ENCODE data around the gene COL11A2.

Gene COL11A2

DNA sequence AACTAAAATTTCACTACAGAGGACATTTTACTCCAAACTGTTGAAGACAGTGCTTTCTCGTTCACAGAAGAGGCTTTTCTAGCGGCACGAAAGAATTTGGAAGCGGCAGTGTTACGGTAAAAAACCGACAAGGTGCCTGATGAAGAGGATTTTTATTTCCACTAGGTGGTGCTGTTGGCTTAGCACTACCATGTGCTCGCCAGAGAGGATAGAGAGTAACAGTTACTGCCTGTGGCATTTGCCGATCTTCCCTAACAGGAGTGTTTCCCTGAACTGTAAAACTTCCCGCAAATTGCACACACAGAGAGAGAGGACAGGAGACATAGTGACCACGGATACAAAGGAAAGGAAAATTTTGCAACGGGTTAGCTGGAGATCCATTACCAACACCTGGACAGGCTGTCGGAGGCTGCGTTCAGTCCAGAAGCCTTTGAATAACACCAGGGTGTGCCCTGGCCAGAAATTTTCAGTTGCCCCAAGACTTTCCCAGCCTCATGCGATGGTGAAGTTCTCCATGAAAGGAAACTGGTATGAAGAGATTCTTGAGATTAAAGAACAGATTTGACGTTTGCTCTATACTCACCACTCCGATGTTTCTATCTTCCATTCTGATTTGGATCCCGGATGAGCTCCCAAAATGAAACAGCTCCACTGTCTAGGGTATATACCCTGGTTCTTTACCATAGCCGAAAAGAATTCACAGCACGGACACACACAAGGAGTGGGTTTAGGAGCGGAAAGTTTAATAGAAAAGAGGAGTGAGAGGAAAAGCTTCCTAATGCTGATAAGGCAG lies 68.3 kb downstream of the COL11A2 start:
- ATAC-seq: 0 out of 3 replicates have a peak, but pooled peaks have one; percentile 42
- TF ChIP-seq OSR1 (CRISPR knock-in tag; IDR thresholded peaks at IDR 0.05) (no peak), ZNF8 (CRISPR knock-in tag; IDR thresholded peaks at IDR 0.05) (no peak), SNAI2 (CRISPR knock-in tag; IDR thresholded peaks at IDR 0.05) (no peak), ZC3H10 (CRISPR knock-in tag; IDR thresholded peaks at IDR 0.05) (no peak), CSDC2 (CRISPR knock-in tag; IDR thresholded peaks at IDR 0.05) (no peak), ISL1 (CRISPR knock-in tag; IDR thresholded peaks at IDR 0.05) (no peak), TOX (CRISPR knock-in tag; IDR thresholded peaks at IDR 0.05; ENCODE audit: borderline replicate concordance) (no peak), RARB (CRISPR knock-in tag; IDR thresholded peaks at IDR 0.05) (no peak), ZFP30 (CRISPR knock-in tag; IDR thresholded peaks at IDR 0.05) (no peak), TCF4 (CRISPR knock-in tag; IDR thresholded peaks at IDR 0.05; ENCODE audit: borderline replicate concordance) (no peak), PPARA (CRISPR knock-in tag; IDR thresholded peaks at IDR 0.05; ENCODE audit: borderline replicate concordance) (no peak), ESRRG (CRISPR knock-in tag; IDR thresholded peaks at IDR 0.05) (no peak)
- TF ChIP-seq, protein P1, sequence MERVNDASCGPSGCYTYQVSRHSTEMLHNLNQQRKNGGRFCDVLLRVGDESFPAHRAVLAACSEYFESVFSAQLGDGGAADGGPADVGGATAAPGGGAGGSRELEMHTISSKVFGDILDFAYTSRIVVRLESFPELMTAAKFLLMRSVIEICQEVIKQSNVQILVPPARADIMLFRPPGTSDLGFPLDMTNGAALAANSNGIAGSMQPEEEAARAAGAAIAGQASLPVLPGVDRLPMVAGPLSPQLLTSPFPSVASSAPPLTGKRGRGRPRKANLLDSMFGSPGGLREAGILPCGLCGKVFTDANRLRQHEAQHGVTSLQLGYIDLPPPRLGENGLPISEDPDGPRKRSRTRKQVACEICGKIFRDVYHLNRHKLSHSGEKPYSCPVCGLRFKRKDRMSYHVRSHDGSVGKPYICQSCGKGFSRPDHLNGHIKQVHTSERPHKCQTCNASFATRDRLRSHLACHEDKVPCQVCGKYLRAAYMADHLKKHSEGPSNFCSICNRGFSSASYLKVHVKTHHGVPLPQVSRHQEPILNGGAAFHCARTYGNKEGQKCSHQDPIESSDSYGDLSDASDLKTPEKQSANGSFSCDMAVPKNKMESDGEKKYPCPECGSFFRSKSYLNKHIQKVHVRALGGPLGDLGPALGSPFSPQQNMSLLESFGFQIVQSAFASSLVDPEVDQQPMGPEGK (CRISPR knock-in tag; IDR thresholded peaks at IDR 0.05; ENCODE audit: borderline replicate concordance): no peak
- TF ChIP-seq, protein P2, sequence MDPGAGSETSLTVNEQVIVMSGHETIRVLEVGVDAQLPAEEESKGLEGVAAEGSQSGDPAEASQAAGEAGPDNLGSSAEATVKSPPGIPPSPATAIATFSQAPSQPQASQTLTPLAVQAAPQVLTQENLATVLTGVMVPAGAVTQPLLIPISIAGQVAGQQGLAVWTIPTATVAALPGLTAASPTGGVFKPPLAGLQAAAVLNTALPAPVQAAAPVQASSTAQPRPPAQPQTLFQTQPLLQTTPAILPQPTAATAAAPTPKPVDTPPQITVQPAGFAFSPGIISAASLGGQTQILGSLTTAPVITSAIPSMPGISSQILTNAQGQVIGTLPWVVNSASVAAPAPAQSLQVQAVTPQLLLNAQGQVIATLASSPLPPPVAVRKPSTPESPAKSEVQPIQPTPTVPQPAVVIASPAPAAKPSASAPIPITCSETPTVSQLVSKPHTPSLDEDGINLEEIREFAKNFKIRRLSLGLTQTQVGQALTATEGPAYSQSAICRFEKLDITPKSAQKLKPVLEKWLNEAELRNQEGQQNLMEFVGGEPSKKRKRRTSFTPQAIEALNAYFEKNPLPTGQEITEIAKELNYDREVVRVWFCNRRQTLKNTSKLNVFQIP (CRISPR knock-in tag; IDR thresholded peaks at IDR 0.05; ENCODE audit: borderline replicate concordance, low read depth): no peak
- TF ChIP-seq, protein P3, sequence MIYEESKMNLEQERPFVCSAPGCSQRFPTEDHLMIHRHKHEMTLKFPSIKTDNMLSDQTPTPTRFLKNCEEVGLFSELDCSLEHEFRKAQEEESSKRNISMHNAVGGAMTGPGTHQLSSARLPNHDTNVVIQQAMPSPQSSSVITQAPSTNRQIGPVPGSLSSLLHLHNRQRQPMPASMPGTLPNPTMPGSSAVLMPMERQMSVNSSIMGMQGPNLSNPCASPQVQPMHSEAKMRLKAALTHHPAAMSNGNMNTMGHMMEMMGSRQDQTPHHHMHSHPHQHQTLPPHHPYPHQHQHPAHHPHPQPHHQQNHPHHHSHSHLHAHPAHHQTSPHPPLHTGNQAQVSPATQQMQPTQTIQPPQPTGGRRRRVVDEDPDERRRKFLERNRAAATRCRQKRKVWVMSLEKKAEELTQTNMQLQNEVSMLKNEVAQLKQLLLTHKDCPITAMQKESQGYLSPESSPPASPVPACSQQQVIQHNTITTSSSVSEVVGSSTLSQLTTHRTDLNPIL (CRISPR knock-in tag; IDR thresholded peaks at IDR 0.05; ENCODE audit: low read depth): no peak
- TF ChIP-seq, protein P4, sequence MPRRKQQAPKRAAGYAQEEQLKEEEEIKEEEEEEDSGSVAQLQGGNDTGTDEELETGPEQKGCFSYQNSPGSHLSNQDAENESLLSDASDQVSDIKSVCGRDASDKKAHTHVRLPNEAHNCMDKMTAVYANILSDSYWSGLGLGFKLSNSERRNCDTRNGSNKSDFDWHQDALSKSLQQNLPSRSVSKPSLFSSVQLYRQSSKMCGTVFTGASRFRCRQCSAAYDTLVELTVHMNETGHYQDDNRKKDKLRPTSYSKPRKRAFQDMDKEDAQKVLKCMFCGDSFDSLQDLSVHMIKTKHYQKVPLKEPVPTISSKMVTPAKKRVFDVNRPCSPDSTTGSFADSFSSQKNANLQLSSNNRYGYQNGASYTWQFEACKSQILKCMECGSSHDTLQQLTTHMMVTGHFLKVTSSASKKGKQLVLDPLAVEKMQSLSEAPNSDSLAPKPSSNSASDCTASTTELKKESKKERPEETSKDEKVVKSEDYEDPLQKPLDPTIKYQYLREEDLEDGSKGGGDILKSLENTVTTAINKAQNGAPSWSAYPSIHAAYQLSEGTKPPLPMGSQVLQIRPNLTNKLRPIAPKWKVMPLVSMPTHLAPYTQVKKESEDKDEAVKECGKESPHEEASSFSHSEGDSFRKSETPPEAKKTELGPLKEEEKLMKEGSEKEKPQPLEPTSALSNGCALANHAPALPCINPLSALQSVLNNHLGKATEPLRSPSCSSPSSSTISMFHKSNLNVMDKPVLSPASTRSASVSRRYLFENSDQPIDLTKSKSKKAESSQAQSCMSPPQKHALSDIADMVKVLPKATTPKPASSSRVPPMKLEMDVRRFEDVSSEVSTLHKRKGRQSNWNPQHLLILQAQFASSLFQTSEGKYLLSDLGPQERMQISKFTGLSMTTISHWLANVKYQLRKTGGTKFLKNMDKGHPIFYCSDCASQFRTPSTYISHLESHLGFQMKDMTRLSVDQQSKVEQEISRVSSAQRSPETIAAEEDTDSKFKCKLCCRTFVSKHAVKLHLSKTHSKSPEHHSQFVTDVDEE (CRISPR knock-in tag; IDR thresholded peaks at IDR 0.05): no peak

DNA sequence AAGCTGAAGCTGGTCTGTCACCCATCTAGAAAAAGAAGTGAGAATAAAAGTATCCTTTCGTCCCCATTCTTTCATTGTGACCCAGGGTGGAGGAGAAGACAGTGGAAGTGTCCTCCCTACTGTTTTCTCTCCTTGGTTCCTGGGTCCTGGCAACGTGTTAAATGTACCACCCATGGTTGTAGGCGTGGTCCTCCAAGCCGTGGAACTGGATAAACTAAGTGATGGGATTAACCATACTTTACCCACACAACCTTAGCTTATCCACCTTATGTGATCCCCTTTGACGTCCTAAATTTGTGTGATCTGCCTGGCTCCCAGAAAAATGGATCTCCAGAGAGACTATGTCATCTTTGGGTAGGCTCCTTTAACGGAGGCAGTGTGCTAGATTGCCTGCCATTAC lies 69.1 kb downstream of the COL11A2 start:
- ATAC-seq: no peak
- TF ChIP-seq TCF4 (CRISPR knock-in tag; IDR thresholded peaks at IDR 0.05; ENCODE audit: borderline replicate concordance): no peak
- no peak for TF ChIP-seq ZNF8 (CRISPR knock-in tag; IDR thresholded peaks at IDR 0.05)
- TF ChIP-seq ZNF70 (CRISPR knock-in tag; IDR thresholded peaks at IDR 0.05): no peak
- TF ChIP-seq, protein P2 (CRISPR knock-in tag; IDR thresholded peaks at IDR 0.05; ENCODE audit: borderline replicate concordance, low read depth): no peak
- no peak for TF ChIP-seq OSR1 (CRISPR knock-in tag; IDR thresholded peaks at IDR 0.05)
- no peak for TF ChIP-seq SNAI2 (CRISPR knock-in tag; IDR thresholded peaks at IDR 0.05)
- TF ChIP-seq CSDC2 (CRISPR knock-in tag; IDR thresholded peaks at IDR 0.05): no peak
- no peak for TF ChIP-seq ESRRG (CRISPR knock-in tag; IDR thresholded peaks at IDR 0.05)
- no peak for TF ChIP-seq GLIS3 (CRISPR knock-in tag; IDR thresholded peaks at IDR 0.05)

DNA sequence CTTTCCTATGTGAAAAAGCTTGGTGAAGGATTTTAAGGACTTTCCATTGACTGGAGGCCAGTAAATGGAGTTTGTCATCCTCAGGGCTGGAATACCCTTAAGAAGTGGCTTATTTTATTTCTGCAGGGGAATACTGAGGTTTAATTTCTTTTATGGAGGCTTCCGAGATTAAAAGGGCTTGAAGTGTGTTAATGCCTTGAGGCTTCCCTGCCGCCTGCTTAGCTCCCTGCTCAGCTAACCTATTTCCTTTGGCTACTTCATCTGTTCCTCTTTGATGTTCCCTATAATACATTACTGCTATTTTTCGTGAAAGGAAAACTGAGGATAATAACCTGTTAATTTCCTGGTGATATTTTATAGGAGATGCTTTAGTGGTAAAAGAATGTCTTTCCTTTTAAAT lies 72.3 kb downstream of the COL11A2 start:
- ATAC-seq: no peak
- TF ChIP-seq BACH2 (CRISPR knock-in tag; IDR thresholded peaks at IDR 0.05; ENCODE audit: borderline replicate concordance) (no peak), SNAI2 (CRISPR knock-in tag; IDR thresholded peaks at IDR 0.05) (no peak), ARNTL (CRISPR knock-in tag; IDR thresholded peaks at IDR 0.05; ENCODE audit: borderline replicate concordance, low read depth) (no peak), PPARA (CRISPR knock-in tag; IDR thresholded peaks at IDR 0.05; ENCODE audit: borderline replicate concordance) (no peak), ZNF565 (CRISPR knock-in tag; conservative IDR thresholded peaks at IDR 0.05; ENCODE audit: low read depth) (no peak), TCF4 (CRISPR knock-in tag; IDR thresholded peaks at IDR 0.05; ENCODE audit: borderline replicate concordance) (no peak)
- TF ChIP-seq, protein P3 (CRISPR knock-in tag; IDR thresholded peaks at IDR 0.05; ENCODE audit: low read depth): no peak
- TF ChIP-seq, protein P2 (CRISPR knock-in tag; IDR thresholded peaks at IDR 0.05; ENCODE audit: borderline replicate concordance, low read depth): no peak

Measured in SK-N-SH treated with all-trans-retinoic acid at 6 μM for 48 hours (cell line).